Measurements from ENCODE around the gene IL23A.
A peak's percentile ranks its signal among the peaks of the same experiment; 100 is the strongest.
"Not testable (repeated sequence)": the region's sequence is repeated elsewhere in the genome, so short reads cannot be mapped to it uniquely, and the experiment has no call there.

Gene IL23A

DNA sequence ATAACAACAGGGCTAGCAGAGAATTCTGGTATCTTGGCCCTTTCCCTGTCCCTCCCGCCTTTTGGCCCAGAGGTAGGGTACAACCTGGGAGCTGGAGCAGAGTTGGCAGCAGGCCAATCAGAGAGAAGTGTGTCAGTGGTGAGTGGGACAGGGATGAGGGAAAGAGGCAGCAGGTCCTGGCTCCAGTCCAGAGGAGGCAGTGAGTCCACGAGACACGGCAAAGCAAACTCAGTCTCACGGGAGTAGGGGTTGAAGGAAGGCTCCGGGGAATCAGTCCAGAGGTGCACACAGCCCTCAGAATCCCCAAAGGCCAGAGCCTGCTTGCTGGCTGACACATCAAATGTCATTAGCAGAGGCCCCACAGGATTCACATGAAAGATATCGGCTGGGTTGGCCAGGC is 12.2 kb upstream of the IL23A start:
- no peak for DNase-seq

DNA sequence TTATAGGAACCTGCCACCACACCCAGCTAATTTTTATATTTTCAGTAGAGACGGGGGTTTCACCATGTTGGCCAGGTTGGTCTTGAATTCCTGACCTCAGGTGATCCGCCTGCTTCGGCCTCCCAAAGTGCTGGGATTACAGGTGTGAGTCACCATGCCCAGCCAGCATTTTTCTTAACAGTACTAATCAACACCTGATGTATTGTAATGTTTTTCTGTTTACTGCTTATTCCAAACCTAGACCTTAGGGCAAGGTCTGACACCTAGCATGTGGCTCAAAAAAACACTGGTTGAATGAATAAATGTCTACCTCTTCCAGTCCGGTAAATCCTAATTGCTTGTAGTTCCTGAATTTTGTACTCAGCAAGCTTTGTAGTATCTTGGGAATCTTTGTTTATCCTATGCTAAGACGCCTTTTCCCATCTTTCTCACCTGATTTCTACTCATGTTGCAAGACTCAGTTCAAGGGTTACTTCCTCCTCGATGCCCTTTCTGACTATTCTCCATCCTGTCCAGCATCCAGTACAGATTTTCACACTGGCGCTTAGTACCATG is 7.7 kb upstream of the IL23A start:
- DNase-seq: no peak

DNA sequence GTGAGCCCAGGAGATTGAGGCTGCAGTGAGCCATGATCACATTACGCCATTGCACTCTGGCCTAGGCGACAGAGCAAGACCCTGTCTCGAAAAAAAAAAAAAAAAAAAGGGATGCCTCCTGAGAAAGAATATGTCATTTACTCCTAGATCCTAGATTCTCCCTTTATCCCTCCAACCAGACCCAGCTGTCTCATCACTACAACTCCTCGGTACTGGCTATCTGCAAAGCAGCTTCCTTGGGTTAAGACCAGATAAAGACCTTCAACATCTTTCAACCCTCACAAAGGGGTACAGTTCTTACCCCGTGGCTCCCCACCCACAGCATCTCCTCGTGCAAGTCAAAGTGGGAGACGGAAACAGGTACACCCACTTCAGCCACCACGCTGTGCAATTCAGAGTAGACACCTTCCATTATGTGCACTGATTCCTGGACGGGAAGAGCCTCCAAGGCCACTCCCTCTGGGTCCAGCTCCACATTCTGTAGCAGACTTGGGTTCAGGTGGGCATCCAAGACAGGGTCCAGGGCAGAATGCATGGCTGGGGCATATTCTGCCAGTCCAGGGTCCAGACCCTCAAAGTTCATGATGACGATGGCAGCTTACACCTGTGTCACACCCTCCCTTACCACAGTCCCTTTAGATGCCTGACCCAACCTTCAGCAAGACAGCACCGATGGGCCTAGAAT is 6.0 kb upstream of the IL23A start:
- DNase-seq: no peak

DNA sequence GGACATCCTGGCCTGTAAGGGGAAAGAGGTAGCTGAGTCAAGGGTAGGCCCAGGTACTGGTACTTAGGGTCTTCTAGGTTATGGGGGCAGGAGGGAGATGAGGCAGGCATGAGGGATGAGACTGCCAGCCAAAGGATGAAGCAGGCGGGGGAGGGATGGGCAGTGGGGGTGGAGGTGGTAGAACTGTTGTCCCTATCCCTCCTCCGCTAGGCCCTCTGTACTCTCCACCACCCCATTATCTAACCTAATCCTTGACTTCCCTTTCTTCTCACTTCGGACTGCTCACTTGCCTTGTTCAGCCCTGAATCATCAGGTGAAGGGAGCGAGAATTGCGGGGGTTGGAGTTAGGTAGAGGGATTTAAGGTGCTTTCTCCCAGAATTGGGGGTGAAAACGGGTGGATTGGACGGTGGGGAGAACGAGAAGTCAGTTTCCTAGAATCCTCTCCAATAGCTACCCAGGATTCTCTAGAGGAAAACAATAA is 5.4 kb upstream of the IL23A start:
- peak in 1 of 2 donors; percentile 11 for DNase-seq

DNA sequence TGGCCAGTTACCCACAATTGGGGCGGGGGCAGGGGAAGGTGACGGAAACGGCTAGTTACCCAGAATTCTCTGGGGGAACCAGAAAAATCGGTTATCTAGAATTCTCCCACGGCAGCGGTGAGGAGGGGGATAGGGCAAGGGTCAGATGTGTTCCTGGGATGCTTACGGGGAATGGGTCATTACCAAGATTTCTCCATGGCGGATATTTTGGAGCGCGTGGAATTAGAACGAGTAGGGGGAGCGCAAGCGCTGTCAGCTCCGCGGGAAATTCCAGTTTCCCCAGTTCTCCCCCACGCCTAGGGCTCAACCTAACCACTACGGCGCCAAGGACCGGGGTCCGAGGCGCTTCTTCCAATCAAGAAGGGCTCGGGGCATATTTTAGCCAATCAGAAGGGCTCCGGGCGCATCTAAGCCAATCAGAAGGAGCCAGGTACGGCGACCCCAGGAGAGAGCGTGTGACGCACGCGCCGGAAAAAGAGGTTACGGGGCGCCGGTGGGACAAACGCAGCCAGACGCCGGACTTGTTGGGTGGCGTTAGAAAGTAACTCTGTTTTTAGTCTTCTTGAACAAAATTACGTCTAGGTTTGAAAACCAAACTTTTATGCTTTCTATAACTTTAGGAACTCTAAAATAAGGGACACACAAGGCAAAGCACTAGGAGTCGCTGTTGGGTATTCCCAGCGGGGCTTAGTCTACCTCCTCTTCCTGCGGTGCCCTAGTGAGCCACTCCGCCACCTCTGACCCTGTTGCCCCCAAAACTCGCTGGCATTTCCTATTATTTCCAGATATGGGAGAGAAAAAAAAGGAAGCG is 4.8 kb upstream of the IL23A start, which contains the start of gene PAN2:
Gene PAN2 (minus strand): TSS at position 322 of the 811 bp plus-strand sequence. CDS start 906 bp downstream, outside the sequence.
- DNase-seq: peak; percentile 97

DNA sequence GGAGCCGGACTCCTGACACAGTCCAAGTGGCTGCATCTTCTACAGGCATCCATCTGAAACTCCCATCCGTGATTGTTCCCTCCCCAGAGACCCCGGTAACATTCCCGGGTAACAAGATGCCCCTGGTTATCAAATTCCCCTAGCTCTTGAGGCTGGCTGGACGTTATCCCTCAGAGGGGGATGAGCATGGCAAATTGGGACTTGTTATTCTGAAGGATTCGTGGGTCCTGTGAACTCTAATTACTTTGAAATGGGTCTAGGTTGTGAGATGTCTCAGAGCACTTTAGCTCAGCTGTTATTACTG is 4.2 kb upstream of the IL23A start:
- DNase-seq: no peak

DNA sequence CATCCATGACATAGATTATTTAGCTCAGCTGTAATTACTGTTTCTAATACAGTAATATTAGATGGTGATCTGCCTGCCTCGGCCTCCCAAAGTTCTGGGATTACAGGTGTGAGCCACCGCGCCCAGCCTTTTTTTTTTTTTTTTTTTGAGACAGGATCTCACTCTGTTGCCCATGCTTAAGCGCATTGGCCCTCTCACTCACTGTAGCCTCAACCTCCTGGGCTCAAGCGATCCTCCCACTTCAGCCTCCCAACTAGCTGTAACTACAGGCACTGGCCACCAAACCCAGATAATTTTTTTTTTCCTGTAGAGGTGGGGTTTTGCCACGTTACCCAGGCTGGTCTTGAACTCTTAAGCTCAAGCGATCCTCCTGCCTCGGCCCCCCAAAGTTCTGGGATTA is 3.2 kb upstream of the IL23A start:
- not testable (repeated sequence) for DNase-seq

DNA sequence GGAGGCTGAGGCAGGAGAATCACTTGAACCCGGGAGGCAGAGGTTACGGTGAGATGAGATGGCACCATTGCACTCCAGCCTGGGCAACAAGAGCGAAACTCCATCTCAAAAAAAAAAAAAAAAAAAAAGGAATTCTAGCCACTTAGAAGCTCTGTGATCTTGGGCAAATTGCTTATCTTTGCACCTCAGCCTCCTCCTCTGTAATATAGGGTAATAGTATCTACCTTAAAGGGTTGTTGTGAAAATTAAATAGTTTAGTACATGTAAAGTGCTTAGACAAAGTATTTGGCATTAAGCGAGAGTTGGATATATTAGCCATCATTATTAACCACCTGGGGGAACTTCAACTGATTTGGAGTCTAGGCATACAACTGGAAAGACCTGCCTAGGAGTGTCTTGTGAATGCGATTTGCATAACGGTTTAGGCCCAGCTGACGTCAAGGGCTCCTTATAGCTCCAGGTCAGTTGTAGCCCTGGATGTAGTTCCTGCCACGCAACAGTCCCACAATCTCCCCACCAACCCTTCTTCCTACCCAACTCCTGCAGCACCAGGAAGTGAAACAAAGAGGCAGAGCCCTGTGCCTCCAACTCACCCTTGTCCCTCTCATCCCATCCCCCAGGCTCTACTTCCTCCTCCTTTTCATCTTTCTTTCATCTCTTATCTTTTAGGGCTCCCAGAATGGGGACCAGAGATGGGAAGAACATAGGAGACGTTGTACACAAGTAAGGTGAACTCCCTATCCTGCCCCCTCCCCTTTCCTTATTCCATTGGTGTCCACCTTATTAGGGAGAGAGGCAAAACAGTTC is 2.1 kb upstream of the IL23A start:
- peak in 1 of 2 donors; percentile 53 for DNase-seq

DNA sequence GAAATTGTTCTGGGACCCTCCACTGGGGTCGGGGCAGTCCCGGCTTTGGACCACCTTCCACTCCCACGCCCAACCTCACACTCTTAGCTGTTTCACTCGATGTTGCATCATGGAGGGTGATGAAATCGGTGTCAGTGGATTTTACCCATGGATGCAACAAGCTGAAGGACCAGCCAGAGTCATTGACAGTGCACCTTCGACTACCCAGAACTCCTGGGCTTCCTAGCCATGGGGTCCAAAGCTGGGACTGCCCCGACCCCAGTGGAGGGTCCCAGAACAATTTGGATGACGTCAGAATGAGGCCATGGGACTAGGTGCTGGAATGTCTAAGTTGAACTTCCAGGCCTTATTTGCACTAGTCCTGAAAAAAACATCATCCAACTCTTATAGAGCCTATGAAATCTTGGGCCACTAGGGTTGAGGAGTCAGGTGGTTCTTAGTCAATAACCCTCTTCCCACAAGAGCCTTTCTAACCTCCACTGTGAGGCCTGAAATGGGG is 882 bp upstream of the IL23A start:
- peak in 1 of 2 donors; percentile 35 for DNase-seq

DNA sequence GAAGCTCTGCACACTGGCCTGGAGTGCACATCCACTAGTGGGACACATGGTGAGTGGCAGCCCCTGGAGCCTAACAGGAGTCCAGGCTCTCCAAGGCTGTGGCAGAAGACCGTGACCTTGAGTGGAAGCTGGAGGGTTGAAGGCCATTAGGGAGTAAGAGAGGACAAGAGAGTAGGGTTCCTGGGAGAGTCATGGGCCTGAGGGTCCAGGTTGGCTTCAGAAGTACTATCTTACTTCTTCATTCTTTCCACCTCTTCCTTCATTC is 406 bp downstream of the IL23A start:
- DNase-seq: no peak

DNA sequence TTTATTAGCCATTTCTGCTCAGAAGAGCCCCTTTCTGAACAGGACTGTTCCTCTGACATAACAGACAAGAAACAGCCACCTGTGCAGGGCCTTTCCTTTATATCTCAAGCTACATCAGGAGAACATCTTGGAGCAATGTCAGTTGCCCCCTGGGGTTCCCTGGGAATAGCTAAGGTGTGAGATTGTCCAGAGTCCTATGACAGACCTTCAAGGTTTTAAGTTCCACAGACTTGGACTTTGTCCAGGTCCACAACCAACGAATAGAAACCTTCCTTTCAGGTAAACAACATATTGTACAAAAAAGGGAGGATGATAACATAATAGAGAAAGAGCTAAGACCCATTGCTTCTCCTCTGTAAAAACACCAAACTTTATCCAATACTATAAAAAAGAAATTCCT is 2.9 kb downstream of the IL23A start:
- no peak for DNase-seq

DNA sequence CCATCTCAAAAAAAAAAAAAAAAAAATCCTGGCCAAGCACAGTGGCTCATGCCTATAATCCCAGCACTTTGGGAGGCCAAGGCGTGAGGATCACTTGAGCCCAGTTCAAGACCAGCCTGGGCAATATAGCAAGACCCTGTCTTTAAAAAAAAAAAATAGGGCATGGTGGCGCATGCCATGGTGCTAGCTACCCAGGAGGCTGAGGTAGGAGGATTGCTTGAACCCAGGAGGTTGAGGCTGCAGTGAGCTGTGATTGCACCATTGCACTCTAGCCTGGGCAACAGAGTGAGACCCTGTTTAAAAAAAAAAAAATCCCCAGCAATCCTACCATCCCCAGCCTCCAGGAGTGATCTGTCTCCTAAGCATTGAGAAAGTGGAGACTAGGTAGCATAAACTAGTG is 3.6 kb downstream of the IL23A start:
- not testable (repeated sequence) for DNase-seq

DNA sequence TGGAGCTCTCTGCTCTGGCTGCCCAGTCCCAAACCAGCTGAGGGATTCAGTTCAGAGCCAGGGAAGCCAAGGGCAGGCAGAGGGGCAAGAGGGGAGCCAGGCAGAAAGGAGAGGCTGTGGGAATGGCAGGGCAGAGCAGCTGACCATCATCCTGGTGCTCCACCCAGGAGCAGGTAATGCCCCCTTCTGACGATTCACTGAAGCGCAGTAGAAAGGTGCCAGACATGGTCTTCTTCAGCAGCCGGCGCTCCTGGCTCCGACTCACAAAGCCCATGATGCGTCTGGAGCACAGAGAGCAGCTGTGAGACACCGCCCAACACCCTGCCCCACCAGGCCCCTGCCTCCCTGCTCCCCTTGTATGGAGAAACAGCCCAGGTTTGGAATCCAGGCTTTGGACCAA is 8.0 kb downstream of the IL23A start:
- peak in 1 of 2 donors; percentile 13 for DNase-seq

DNA sequence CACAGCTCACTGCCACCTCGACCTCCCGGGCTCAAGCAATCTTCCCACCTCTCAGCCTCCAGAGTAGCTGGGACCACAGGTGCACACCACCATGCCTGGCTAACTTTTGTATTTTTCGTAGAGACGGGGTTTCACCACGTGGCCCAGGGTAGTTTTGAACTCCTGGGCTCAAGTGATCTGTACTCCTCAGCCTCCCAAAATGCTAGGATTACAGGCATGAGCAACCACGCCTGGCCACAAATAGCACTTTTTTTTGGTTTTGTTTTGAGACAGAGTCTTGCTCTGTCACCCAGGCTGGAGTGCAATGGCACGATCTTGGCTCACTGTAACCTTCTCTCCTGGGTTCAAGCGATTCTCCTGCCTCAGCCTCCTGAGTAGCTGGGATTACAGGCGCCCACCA is 8.6 kb downstream of the IL23A start:
- DNase-seq: not testable (repeated sequence)

DNA sequence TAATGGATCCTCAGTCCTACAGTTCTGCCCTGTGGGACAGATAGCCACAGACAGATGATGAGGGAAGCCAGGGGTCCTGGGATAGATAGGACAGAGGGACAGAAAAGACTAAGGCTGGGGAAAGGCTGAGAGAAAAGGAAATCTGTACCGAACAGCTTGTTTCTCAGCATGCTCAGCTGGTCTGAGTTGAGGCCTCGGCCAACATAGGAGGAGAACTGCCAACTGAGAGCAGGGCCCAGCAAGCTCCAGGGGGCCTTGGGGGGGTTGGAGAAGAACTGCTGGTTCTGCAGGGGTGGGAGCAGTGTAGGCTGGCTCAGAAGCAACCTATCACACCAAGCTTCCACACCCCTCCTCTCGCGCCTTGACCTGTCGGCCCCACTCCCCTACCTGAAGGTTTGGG is 10.1 kb downstream of the IL23A start:
- DNase-seq: no peak

DNA sequence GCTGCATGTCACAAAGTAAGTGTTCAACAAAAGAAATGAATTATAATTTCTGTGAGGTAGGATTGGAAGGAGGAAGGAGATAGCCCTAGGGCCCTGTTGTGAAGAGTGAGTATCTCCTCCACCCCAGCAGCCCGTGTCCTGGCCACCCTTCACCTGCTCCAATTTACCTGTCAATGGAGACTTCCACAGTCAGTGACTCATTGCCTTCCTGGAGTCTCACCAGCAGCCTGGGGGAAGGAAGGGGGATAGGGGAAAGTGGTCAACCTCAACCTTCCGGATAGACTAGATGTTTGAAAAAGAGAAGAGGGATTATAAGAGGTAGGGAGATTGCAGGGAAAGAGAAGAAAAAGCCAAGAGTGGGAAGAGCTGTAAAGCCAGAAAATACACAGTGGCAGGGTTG is 12.0 kb downstream of the IL23A start:
- DNase-seq: no peak

DNA sequence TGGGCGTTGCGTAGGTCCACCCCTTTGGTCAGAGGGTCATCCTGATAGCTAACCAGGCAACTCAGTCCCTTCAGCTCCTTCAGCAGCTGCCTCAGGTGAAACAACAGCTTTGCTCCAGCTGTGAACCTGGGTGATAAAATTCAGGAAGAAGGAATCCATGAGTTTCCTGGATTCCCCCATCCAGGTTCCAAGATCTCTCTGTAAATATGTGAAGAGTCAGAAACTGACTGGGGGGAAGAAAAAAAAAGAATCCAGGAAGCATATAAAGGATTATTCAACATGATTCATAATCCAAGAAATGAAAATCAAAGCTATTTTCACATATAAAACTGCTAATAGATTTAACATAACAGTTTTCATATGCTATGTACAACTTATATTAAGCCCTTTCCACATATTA is 12.6 kb downstream of the IL23A start:
- DNase-seq: no peak

DNA sequence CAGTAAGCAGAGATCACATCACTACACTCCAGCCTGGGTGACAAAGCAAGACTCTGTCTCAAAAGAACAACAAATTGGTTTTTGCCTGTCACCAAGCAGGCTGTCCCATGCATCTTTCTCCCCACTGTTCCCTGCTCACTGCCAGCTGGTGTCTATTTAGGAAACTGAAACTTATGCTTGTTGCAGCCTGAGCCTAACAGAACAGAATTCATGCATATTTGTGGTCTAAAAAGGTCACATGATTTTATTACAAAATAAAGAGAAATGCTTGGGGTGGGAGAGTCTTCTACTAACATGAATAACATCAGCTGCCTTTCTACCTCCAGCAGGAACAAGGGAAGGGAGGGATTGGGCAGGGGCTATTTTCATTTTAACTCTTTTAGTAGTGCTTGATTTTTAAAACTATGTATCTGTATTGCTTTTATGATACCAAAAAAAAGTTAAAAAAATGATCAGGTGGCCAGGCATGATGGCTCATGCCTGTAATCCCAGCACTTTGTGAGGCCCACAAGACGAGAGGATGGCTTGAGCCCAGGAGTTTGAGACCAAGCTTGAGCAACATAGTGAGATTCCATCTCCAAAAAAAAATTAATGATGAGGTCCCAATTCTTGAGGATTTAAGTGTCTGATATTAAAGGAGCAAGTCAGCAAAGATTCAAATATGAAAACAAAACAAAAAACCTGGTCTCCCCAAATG is 20.3 kb downstream of the IL23A start:
- DNase-seq: no peak

DNA sequence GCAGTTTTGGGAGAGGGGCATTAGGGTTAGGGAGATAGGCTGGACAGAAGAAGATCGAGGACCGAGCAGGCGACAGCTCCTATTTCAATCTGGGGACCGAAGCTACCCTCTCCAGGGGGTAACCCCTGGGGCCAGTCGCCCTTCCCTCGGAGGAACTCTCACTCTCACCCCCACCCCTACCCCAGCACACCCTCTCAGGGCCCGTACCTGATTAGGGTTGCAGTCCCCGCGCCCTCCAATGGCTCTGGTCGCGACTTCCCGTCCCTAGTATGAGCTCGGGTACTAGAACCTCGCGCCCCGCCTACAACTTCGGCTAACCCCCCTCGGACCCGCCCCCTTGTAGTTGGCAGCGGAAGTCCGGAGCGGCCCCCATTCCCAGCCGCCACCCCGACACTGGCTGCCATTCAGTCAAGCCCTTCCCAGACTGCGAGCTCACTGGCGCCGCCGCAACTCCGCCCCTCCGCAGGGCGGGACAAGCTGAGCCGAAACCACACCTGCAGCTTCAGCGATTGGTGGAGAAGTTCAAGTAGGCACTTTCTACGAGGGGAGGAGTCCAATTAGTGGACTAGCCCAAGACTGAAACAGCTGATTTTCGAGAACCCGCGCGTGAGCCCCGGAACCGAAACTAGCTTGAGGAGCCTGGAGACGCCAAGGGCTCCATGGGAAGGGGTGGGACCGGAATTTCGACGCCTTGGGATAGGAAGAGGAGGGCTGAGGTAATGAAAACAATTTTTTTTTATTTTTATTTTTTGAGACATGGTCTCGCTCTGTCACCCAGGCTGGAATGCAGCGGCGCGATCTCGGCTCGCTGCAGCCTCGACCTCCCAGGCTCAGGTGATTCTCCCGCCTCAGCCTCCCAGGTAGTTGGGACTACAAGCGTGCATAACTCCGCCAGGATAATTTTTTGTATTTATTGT is 21.4 kb downstream of the IL23A start, which contains the start of gene STAT2:
Gene STAT2 (minus strand): TSS at position 257 of the 917 bp plus-strand sequence. CDS start 3,536 bp downstream, outside the sequence.
- DNase-seq: peak; percentile 100

DNA sequence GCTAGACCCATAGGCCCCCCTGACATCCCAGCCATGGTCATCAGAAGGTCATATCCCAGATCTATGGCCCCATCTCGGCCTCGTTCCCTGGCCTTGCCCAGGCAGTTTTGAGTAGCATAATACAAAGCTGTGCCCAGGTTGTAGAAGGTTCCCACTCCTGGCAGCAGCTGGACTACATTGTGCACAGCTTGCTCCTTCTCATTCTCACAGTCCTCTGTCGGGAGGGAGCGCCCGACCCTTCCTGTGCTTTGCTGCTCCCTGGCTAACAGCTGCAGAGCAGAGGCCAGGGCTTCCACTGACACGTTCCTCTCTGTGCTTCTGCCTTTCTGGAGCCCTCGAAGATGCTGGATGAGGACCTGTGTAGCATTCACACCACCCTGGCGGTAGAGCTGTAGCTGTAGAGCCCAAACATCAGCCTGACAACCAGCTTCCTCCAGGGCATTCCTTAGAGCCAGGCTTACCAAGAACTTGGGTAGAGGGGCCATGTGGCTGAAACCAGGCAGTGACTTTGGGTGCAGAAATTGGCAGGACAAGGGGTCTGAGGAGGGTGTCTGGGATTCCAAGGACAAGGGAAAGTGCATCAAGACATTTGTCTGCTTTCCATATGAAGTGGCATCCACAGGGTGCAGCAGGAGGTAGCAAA is 22.9 kb downstream of the IL23A start:
- DNase-seq: no peak
